Neural progenitor cell (in vitro differentiated cells): ENCODE results near the gene GPR85.

ENCODE experiments used
- CTCF ChIP-seq: fragments of 200-600 bp; sonication (generic); IDR thresholded peaks from 2 replicates; pipeline ENCODE4 v1.5.1; 2017; ENCODE audit warnings: antibody characterized with exemption, mild to moderate bottlenecking
- EZH2 ChIP-seq: fragments of 200-600 bp; sonication (generic); IDR thresholded peaks from 2 replicates; pipeline ENCODE4 v1.6.1; 2017; ENCODE audit warnings: antibody characterized with exemption, mild to moderate bottlenecking, moderate library complexity
- EZH2phosphoT487 ChIP-seq: fragments of 200-600 bp; sonication (generic); IDR thresholded peaks from 2 replicates; pipeline ENCODE4 v1.6.1; 2017; ENCODE audit warnings: antibody characterized with exemption

DNA sequence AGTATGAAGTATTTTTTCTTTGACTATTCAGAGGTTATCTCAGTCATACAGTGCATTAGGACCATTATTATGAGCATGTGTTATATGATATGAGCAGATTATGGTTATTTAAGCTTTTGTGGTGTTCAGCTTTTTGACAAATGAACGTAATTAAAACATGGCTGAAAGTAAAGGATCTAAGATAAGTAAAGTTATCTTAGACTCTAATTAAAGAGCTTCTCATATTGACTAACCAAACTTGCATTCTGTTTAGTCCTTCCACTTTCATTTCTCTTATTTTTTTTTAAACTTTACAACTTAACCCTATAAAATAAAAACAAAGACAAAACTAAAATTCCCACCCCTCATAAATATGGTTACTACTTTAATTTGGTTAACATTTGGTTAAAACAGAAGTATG, 6.9 kb upstream of the GPR85 start:
- TF ChIP-seq CTCF (no peak), EZH2phosphoT487 (no peak), EZH2 (no peak)
